NCI-H1417 (cell line): ENCODE results near the gene MT1HL1.
A peak's percentile ranks its signal among the peaks of the same experiment; 100 is the strongest.
"Not testable (repeated sequence)": the region's sequence is repeated elsewhere in the genome, so short reads cannot be mapped to it uniquely, and the experiment has no call there.

Experiments
- DNase-seq, 3 experiments: peaks; one replicate each; lab custom pipeline; 2025; lab: John Stamatoyannopoulos, UW

Gene MT1HL1

DNA sequence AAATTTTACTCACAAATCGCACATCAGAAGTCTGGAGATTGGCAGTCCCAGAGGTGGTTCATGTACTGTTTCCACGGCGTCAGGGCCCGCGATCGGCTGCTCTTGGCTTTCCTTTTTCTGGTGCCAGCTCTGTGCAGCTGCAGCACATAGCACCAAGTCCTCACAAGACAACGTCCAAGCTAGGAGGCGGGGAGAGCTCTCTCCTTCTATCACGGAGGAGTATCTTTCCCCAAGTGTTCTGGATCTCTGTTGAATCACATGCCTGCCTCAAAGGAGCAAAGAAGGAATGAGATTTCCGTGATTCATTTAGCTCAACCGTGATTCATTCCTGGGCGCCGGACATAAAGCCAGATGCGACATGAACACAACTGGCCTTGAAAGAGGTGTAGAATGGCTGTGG, 25.5 kb downstream of the MT1HL1 start:
- DNase-seq, result peak in 1 of 3 experiments; percentile 28

DNA sequence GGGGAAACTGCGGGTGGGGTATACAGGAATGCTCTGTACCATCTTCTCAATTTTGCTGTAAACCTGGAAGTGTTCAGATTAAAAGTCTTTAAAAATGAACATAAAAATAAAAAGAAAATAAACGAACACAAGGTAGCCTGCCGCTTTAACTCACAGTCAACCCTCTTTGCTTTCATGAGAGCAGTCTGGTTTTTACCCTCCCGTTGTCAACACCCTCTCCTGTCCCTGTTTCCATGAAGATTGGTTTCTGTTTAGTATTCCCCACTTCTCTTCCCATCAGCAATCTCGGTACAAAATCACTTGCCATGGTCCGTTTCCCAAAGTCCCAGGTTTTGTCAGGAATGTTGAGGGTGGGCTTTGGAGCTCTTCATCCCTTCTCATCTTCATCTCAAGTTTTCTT, 28.8 kb downstream of the MT1HL1 start:
- DNase-seq, result no peak

DNA sequence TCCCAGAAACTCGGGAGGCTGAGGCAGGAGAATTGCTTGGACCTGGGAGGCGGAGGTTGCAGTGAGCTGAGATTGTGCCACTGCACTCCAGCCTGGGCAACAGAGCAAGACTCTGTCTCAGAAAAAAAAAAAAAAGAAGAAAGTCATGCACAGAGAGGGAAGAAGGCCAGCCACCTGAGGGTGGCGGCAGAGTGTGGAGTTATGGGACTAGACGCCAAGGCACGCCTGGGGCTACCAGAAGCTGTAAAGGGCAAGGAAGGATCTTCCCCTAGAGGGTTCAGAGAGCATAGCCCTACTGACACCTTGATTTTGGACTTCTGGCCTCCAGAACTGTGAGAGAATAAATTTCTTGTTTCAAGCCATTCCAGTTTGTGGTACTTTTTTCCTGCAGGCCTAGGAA, 30.2 kb downstream of the MT1HL1 start:
- not testable (repeated sequence) for DNase-seq

DNA sequence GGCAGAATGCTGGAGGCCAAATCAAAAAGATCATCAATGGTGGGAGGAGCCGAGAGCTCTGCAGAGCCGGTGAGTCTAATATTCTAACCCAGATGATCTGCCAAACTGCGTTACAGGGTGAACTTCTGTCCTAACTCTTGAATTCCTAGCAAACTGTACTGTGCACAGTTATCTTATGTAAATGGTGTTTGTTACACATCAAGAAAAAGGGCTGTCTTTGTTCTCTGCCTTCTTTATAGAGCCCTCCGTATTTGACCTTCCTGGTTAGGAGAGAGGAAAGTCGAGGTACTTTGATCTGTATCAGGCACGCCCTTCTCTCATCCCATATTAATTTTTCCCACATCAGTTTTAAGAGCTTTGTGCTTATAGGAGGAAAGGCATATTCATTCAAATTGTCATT, 37.6 kb downstream of the MT1HL1 start:
- no peak for DNase-seq

DNA sequence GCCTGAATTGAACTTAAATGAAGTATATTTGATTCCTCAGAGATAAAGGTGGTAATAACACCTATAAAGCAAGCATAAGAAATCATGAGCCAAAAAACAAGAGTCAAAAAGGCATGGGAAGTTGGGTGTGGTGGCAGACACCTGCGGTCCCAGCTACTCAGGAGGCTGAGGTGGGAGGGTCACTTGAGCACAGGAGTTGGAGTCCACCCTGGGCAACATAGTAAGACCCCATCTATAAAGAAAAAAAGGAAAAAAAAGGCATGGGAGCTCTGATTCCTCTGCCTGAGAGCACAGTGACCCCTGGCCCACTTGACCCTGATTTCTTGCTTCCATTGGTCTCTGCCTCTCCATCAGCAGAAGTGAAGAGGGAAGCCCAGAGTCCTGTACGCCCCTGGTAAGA, 40.3 kb downstream of the MT1HL1 start:
- no peak for DNase-seq

DNA sequence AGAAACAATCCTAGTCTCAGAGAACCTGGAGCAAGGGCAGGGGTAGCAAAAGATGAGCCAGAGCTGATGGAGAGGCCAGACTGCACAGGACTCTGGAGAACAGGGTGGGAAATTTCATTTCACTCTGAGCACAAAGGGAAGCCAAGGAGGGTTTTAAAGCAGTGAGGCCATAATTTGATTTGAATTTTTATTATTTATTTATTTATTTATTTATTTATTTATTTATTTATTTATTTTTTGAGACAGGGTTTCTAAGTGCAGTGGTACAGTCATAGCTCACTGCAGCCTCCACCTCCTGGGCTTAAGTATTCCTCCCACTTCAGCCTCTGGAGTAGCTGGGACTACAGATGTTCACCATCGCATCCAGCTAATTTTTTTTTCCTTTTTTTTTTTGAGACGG, 45.1 kb downstream of the MT1HL1 start:
- no peak for DNase-seq

DNA sequence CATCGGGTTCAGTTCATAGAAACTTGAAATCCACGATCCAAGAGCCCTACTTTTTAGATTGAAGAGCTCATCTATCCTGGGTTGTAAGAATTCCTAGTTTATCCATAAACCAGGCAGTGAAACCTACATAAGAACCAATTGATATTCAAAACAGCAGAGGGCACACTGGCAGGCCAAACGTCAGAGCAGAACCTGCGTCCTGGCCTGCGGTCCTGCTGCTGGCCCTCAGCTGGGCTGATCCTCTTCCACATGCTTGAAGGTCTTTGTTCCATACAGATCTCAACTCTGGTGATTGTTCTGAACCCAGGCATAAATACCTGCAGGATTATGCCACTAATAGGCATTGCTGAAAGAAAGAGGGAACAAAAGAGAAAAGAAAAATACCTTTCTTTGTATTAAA, 47.0 kb downstream of the MT1HL1 start:
- no peak for DNase-seq
